HG03280 (cell line): ENCODE measurements around the gene CCDC188.

Experiments
- ATAC-seq: cut with Tn5 transposase; IDR thresholded peaks from one replicate; pipeline ENCODE4 v1.9.1; 2021; ENCODE audit warnings: mild to moderate bottlenecking, moderate library complexity; ENCODE audit not compliant: unreplicated experiment

CCDC188 gene

GRCh38 chr22:20185750-20186149 lies 34.9 kb upstream of the CCDC188 start:
- ATAC-seq = no peak

DNA sequence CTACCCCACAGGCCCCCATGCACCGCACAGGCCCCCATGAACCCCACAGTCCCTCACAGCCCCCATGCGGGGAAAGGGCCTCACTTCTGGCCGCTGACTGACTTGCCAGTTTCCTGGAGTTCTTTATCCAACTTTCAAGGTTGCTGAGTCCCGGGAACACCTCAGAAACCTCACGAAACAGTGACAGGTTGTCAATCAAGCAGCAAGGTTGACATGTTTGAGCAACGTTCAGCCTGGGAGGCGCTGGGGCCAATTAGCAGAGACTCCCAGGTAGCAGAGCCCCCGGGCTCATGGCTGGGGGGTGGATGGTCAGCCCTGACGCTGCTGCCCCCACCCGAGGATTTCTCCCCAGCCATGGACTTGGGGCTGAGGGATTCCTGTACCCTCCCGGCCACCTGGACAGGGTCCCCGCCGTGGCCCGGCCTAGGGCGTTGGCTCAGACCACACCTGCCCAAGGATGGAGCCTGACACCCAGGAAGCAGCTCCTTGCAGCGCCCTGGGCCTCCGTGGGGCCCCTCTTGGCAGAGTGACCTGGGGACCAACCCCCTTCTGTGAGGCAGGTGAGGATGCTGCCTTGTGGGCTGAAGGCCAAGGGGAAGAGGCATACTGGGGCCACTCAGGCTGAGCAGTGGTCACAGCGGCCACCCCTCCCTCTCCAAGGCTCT lies 33.8 kb upstream of the CCDC188 start:
- no peak for ATAC-seq

- no peak for ATAC-seq
Measured at GRCh38 chr22:20183823-20184222, 33.0 kb upstream of the CCDC188 start.

- ATAC-seq = no peak
Measured at GRCh38 chr22:20183101-20183500, 32.2 kb upstream of the CCDC188 start.

DNA sequence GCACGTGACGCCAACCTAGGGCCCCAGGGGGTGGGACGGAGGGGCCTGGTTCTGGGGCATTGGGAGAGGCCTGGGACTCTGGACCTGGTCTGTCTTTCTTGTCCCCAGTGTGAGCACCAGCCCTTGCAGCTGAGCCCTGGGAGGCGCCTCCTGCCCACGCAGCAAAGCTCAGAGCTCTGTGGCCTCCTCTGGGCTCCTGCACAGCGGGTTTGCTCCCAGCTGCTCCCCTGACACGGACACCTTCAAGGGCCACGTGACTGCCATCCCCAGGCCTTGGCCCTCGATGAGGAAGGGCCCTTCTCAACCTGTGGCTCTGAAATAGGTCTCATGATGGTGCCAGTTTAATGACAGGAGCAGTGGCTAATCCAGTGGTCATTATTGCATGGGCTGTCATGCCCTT lies 31.5 kb upstream of the CCDC188 start:
- ATAC-seq = no peak

DNA sequence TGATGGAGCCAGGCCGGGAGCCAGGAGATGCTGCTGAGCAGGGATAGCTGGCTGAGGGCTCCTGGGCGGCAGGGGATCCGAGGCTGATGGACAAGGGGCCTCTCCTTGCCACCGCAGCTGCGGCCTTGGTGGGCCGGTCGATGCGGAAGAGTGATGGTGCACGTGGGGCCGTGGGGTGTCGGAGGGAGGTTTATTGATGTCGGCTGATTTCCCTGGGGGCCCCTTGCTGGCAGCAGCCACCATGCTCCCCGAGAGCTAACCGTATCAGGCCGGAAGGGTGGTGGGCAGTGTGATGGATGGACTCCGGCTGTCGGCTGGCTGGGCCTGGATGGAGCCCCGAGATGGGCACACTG lies 31.0 kb upstream of the CCDC188 start:
- no peak for ATAC-seq

DNA sequence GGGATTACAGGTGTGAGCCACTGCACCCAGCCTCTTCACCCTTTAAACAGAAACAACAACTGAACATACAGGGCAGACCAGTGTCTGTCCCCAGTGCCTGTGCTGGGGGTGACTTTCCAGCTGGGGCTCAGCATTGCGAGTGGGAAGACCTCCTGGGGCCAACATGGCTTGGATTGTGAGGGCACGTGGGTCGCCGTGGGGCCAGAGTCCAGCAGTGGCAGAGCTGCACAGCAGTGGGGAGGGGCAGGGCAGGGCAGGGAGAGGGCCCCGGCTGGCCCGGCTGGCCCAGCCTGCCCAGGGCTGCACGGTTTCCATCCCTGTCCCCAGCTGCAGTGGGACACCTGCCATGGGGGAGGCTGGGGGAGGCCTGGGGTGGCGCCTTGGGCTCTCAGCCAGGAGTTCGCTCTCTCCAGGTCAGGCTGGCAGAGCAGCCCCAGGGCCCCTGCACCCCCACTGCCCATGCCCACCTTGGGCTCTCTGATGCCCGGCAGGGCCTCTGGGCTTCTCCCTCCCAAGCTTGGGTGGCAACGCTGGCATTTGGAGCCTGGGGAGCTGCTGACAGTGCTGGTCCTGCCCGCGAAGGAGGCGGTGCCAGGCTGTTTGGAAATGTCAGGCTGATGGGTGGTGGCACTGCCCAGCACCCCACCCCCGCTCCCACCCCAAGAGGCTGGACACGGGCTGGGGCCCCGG lies 30.5 kb upstream of the CCDC188 start:
- no peak for ATAC-seq

DNA sequence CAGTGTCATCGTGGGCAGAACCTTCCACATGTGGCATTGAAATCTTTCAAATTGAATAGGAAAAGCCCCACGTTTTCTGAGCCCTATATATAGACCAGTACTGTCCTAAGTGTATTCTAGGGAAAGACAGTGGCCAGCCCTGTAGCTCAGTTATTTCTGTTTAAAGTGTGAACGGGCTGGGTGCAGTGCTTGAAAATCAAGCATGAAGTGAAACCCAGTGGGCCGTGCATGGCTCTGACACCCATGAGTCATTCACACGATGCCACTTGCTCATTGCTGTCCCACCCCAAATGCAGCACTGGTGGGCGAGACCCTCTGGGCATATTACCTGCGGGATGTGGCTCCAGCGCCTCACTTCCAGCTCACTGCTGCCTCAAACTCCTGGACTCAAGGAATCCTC lies 29.8 kb upstream of the CCDC188 start:
- no peak for ATAC-seq

GRCh38 chr22:20180245-20180630 lies 29.4 kb upstream of the CCDC188 start:
- no peak for ATAC-seq

GRCh38 chr22:20179455-20180244 lies 28.8 kb upstream of the CCDC188 start:
- no peak for ATAC-seq

DNA sequence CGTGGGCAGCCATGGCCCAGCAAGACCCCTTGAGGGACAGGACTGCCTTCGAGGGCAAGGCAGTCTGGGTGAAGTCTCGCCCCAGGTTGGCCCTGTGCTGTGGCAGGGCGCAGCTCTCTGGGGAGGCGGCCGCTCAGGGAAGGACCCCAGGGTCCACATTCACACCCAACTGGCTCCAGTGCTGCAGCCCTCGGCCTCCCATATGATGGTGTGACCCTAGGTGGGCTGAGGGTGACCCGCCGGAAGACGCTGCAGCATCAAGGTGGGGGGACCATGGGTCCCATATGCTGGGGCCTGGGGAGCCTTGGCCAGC lies 28.0 kb upstream of the CCDC188 start:
- ATAC-seq = no peak

DNA sequence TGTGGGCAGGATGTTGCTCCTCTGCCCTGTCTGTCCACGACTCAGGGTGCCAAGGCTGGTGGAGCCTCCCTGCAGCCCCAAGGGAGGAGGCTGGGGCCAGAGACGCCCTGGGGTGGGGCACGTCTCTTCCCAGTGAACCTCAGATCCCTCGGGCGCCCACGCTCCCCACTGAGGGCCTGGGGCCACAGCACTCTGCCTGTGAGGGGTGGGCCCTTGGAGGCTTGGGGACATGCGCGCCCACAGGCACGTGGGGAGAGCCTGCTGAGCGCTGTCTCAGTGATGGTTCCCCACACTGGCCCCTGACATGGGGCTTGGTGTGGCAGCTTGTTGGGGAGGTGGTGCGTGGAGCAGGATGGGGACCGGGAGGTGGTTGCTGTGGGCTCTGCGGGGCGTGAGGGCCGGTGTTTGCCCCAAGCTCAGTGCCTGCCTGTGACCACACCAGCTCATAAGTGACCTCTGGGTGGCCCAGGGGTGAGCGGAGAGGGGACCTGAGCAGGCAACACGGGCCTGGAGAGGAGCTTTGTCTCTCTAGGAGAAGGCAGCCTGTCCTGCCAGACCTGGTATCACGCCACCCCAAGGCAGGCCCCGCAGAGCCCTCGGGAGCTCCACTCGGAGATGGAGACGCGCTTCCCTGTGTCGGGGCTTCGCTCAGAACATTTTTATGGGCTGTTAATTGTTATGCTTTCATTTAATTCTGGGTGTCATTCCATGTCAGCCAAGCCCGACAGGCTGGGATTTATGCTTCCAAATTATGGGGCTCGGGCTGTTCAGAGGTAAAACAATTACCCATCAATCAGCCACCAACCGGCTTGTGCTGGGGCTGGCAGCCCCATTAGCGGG lies 27.4 kb upstream of the CCDC188 start:
- ATAC-seq = no peak

DNA sequence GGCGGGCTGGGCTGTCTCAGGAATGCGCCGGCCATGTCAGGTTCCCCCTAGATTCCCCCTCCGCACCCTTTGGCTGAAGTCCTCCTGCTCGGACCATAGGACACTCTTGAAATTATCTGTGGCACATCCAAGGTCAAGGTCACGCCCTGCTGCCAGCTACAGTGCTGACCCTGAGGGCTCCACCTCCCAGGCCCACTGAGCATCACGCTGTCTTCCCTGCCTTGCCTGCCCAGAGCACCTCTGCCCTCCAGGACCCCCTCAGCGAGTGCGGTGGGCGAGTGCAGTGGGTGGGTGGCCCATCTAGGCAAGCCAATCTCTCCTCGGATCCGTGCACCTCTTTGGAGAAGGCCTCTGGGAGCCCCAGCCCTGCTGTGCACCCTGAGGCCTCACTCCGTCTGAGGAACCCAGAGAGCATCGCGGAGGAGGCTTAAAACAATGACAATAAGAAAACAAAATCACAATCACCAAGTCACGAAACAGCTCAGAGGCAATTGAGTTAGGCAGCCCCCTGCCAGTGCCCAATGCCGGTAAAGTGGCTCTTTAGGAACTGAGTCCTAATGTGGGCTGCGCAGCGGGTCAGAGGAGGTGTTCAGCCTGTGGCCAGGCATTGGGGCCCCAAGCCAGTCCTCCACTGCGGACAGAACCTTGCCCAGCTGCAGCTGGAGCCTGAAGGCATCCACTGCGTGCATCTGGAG lies 26.5 kb upstream of the CCDC188 start:
- ATAC-seq = no peak

- ATAC-seq = no peak
Measured at GRCh38 chr22:20176421-20177085, 25.7 kb upstream of the CCDC188 start.

- no peak for ATAC-seq
Measured at GRCh38 chr22:20175597-20175900, 24.7 kb upstream of the CCDC188 start.

DNA sequence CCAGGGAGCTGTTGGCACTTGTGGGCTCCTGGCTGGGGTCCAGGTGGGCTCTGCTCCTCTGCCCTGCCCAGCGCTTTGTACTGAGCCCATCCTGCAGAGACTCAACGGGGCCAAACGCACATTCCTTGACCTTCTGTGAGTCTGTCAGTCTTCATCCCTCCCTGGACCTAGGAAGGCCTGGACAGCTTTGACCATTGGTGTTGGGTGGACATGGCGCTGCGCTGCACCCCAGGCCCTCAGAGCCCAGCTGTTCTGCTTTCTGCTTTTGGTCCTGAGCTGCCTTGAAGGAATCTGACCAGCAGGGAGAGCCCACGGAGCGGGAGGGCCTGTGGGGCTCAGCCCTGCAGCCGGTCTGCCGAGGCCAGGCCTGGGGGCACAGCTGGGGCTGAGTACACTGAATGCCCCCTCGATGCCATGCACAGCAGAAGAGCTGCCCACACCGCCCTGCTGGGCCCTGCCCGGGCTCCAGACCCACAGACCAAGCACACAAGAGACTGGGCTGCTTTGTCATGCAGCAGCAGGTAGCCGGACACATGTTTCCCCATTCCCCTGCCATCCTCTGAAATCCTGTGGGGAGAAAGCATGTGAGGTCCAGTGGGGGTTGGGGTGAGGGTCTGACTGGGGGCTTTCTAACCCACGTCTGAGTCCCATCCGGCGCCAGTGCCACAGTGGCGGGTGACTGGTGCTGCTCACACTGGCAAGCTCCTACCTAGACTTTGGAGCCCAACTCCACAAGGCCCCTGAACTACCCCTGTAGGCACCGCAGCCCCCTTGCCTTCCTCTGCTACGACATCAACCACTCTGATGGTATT lies 24.1 kb upstream of the CCDC188 start:
- no peak for ATAC-seq

GRCh38 chr22:20173772-20174171 lies 22.9 kb upstream of the CCDC188 start:
- ATAC-seq = no peak

GRCh38 chr22:20173246-20173645 lies 22.4 kb upstream of the CCDC188 start:
- ATAC-seq = no peak

- no peak for ATAC-seq
Measured at GRCh38 chr22:20172141-20172613, 21.3 kb upstream of the CCDC188 start.
